ENCODE results near the gene CSF2. TPM values are rescaled to one million over a fixed set of nuclear protein-coding genes. Genes with fewer than 3 reads are reported as not detected.

CSF2 gene
- total RNA-seq, 1 experiment from 2014 or later: not detected

- intact Hi-C loops (cut with micrococcal nuclease; ENCODE audit: unreplicated experiment): loop anchor here (10.0 kb wide), 2 partner anchors 305 to 425 kb away; partner anchors contain the start of gene IRF1
- POLR2A ChIA-PET: no interaction called here
- BruUV-seq (replicated peaks): no TSS peak
- H3K4me1 ChIP-seq (ENCODE audit: control insufficient read depth, insufficient read depth, low read length): peaks cover 3% of the 10 kb centered on the region; the same call in 1 of the 2 replicates
- H3K27me3 ChIP-seq (ENCODE audit: control insufficient read depth, insufficient read depth, low read length): no peaks in the 10 kb centered on the region
- no peaks in the 10 kb centered on the region for H3K36me3 ChIP-seq (ENCODE audit: control insufficient read depth, insufficient read depth, low read length)
- H3K9me3 ChIP-seq (ENCODE audit: control insufficient read depth, insufficient read depth, low read depth, low read length): no peaks in the 10 kb centered on the region
- TF ChIP-seq POLR2AphosphoS5 (IDR thresholded peaks at IDR 0.05; ENCODE audit: low read depth, low read length): no peak
- TF ChIP-seq SIN3A (IDR thresholded peaks at IDR 0.05; ENCODE audit: borderline replicate concordance, insufficient read depth, low read depth, low read length): no peak
- no peak for TF ChIP-seq TCF7L2 (IDR thresholded peaks at IDR 0.05; ENCODE audit: low read depth, low read length)
- TF ChIP-seq, protein P1, sequence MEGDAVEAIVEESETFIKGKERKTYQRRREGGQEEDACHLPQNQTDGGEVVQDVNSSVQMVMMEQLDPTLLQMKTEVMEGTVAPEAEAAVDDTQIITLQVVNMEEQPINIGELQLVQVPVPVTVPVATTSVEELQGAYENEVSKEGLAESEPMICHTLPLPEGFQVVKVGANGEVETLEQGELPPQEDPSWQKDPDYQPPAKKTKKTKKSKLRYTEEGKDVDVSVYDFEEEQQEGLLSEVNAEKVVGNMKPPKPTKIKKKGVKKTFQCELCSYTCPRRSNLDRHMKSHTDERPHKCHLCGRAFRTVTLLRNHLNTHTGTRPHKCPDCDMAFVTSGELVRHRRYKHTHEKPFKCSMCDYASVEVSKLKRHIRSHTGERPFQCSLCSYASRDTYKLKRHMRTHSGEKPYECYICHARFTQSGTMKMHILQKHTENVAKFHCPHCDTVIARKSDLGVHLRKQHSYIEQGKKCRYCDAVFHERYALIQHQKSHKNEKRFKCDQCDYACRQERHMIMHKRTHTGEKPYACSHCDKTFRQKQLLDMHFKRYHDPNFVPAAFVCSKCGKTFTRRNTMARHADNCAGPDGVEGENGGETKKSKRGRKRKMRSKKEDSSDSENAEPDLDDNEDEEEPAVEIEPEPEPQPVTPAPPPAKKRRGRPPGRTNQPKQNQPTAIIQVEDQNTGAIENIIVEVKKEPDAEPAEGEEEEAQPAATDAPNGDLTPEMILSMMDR (IDR thresholded peaks at IDR 0.05): no peak
- no peak for TF ChIP-seq REST (IDR thresholded peaks at IDR 0.05; ENCODE audit: insufficient read depth in 1 of 2, low read depth in 2 of 2, low read length in 1 of 2)
- DNase-seq (ENCODE audit: low read depth, low spot score) (no peak), ATAC-seq (no peak)
- H3K27ac ChIP-seq (ENCODE audit: low read length): no peak overlapping the region
- in situ Hi-C loops (cut with HindIII; ENCODE audit: low pct_unique_long_range_greater_than_20kb, low sequenced_read_pairs): no loop called here
- no peak overlapping the region for H3K4me3 ChIP-seq (ENCODE audit: low read depth in 2 of 2, low read length in 2 of 2)
- CTCF ChIA-PET: no interaction called here
These were observed 3.6 kb upstream of the CSF2 start for GRCh38 chr5:132069994-132070393.

DNA sequence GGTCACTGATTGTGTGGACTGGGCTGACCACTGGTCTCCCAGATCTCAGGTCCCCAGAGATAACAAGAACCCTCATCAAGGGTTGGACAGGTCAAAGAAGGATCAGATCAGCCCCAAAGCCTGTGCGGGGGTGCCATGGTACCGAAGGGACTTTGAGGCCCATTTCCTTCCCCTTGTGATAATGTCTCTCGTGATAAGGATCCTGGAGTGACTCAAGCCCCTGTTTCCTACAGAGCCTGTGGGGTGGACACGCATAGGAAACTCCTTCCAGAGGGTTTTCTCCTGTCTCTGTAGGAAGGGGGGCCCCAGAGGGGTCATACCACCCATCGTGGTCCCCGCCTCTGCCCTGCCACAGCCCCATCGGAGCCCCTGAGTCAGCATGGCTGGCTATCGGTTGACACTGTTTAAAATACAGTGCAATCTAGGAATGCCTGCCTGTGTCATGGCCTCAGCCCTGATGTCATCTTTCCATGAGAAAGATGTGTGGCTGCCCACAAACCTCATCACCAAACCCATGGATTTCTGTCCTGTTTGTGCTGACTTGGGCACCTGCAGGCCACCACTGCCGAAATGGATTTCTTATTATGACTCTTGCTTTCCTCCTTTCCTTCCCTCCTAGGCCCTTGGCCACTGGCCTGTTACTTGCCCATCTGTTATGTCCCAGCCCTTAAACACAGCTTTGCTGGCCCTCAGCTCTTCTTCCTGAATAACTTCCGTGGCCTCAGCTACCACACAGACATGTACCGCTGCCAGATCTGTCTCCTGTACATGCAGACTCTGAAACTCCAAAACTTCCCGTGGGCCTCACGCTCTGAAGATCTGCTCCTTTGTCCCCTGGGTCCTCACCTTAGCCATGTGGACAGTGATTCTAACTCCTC, 2.9 kb upstream of the CSF2 start:
- peaks cover 3% of the 10 kb centered on the region; the same call in 1 of the 2 replicates for H3K4me1 ChIP-seq (ENCODE audit: control insufficient read depth, insufficient read depth, low read length)
- no peaks in the 10 kb centered on the region for H3K9me3 ChIP-seq (ENCODE audit: control insufficient read depth, insufficient read depth, low read depth, low read length)
- no TSS peak for BruUV-seq (replicated peaks)
- in situ Hi-C loops (cut with HindIII; ENCODE audit: low pct_unique_long_range_greater_than_20kb, low sequenced_read_pairs) (no loop called here), intact Hi-C loops (cut with micrococcal nuclease; ENCODE audit: unreplicated experiment) (no loop called here)
- TF ChIP-seq, protein P1 (IDR thresholded peaks at IDR 0.05): no peak
- TF ChIP-seq SIN3A (IDR thresholded peaks at IDR 0.05; ENCODE audit: borderline replicate concordance, insufficient read depth, low read depth, low read length) (no peak), REST (IDR thresholded peaks at IDR 0.05; ENCODE audit: insufficient read depth in 1 of 2, low read depth in 2 of 2, low read length in 1 of 2) (no peak), POLR2AphosphoS5 (IDR thresholded peaks at IDR 0.05; ENCODE audit: low read depth, low read length) (no peak), TCF7L2 (IDR thresholded peaks at IDR 0.05; ENCODE audit: low read depth, low read length) (no peak)
- CTCF ChIA-PET: no interaction called here
- H3K27me3 ChIP-seq (ENCODE audit: control insufficient read depth, insufficient read depth, low read length): no peaks in the 10 kb centered on the region
- H3K36me3 ChIP-seq (ENCODE audit: control insufficient read depth, insufficient read depth, low read length): no peaks in the 10 kb centered on the region
- no peak overlapping the region for H3K4me3 ChIP-seq (ENCODE audit: low read depth in 2 of 2, low read length in 2 of 2)
- POLR2A ChIA-PET: no interaction called here
- no peak for DNase-seq (ENCODE audit: low read depth, low spot score)
- H3K27ac ChIP-seq (ENCODE audit: low read length): no peak overlapping the region
- ATAC-seq: no peak

All from Panc1 (cell line).